ENCODE measurements around the gene IL1RAPL1. TPM values are rescaled to one million over a fixed set of nuclear protein-coding genes. Genes with fewer than 3 reads are reported as not detected.

IL1RAPL1 gene
- total RNA-seq, 4 donors from 2014 or later: 0.24 to 6.2 TPM; not detected in 2

DNA sequence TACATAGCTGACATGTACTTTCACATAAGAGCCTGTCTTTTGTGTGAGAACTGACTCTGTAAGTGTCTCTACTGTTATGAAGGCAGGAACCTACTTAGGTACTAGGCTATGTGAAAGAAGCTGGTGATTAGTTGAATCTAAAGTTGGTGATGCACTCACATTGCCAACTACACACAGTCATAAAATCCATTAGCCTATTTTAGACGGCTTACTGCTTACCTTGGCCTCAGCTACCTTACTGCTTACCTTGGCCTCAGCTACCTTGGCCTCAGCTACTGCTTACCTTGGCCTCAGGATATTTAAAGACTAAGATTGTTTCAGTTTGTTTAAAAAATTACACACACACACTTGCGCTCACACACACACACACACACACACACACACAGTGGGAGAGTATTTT is 549.7 kb downstream of the IL1RAPL1 start:
- no peaks in the 10 kb centered on the region for H3K4me1 ChIP-seq
- no peaks in the 10 kb centered on the region for H3K36me3 ChIP-seq
- no peak for DNase-seq
- no peaks in the 10 kb centered on the region for H3K27me3 ChIP-seq
- H3K9me3 ChIP-seq: no peaks in the 10 kb centered on the region
- no peak overlapping the region for H3K27ac ChIP-seq
- H3K4me3 ChIP-seq: no peak overlapping the region
- TF ChIP-seq POLR2A (IDR thresholded peaks at IDR 0.05): no peak
- TF ChIP-seq, protein P1, sequence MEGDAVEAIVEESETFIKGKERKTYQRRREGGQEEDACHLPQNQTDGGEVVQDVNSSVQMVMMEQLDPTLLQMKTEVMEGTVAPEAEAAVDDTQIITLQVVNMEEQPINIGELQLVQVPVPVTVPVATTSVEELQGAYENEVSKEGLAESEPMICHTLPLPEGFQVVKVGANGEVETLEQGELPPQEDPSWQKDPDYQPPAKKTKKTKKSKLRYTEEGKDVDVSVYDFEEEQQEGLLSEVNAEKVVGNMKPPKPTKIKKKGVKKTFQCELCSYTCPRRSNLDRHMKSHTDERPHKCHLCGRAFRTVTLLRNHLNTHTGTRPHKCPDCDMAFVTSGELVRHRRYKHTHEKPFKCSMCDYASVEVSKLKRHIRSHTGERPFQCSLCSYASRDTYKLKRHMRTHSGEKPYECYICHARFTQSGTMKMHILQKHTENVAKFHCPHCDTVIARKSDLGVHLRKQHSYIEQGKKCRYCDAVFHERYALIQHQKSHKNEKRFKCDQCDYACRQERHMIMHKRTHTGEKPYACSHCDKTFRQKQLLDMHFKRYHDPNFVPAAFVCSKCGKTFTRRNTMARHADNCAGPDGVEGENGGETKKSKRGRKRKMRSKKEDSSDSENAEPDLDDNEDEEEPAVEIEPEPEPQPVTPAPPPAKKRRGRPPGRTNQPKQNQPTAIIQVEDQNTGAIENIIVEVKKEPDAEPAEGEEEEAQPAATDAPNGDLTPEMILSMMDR (IDR thresholded peaks at IDR 0.05): no peak
- intact Hi-C loops (cut with DNase I; ENCODE audit: low total_unique reads): no loop called here

DNA sequence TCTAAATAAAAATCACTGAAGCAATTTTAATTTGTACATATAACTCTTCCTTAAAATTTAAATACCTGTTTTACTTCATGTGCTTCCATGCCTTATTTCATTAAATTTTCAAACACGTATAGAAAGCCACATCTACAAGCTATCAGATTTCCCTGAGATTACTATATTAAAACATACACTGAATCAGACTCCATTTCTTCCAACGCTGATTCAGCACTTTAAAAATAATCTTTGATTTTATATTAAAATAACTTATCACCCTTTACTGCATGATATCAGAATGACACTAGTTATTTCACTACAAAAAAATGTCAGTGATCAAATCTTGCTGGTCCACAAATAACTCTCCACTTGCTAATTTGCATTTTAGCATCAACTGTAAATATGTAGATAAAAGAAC is 550.8 kb downstream of the IL1RAPL1 start:
- H3K27ac ChIP-seq: no peak overlapping the region
- intact Hi-C loops (cut with DNase I; ENCODE audit: low total_unique reads): no loop called here

DNA sequence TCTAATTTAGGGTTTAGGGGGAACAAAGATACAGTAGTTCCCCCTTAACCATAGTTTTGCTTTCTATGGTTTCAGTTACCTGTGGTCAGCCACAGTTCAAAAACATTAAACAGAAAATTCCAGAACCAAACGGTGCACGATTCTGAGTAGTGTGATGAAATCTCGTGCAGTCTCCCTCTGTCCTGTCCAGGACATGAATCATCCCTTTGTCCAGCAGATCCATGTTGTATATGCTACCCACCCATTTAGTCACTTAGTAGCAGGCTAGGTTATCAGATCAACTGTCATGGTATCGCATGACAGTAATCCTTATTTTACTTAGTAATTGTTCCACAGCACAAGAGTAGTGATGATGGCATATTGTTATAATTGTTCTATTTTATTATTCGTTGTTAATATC is 556.1 kb downstream of the IL1RAPL1 start:
- Histone ChIP-seq H3K36me3 (no peaks in the 10 kb centered on the region), H3K4me1 (no peaks in the 10 kb centered on the region), H3K9me3 (no peaks in the 10 kb centered on the region), H3K27me3 (no peaks in the 10 kb centered on the region), H3K27ac (no peak overlapping the region), H3K4me3 (no peak overlapping the region)
- TF ChIP-seq, protein P1 (IDR thresholded peaks at IDR 0.05): no peak
- TF ChIP-seq POLR2A (IDR thresholded peaks at IDR 0.05): no peak
- DNase-seq: no peak
- intact Hi-C loops (cut with DNase I; ENCODE audit: low total_unique reads): no loop called here

More for the DNA sequence above, 550.8 kb downstream of the IL1RAPL1 start:
- Histone ChIP-seq H3K4me3 (no peak overlapping the region), H3K36me3 (no peaks in the 10 kb centered on the region), H3K27me3 (no peaks in the 10 kb centered on the region), H3K4me1 (no peaks in the 10 kb centered on the region), H3K9me3 (no peaks in the 10 kb centered on the region)
- DNase-seq: no peak
- TF ChIP-seq, protein P1 (IDR thresholded peaks at IDR 0.05): no peak
- no peak for TF ChIP-seq POLR2A (IDR thresholded peaks at IDR 0.05)

DNA sequence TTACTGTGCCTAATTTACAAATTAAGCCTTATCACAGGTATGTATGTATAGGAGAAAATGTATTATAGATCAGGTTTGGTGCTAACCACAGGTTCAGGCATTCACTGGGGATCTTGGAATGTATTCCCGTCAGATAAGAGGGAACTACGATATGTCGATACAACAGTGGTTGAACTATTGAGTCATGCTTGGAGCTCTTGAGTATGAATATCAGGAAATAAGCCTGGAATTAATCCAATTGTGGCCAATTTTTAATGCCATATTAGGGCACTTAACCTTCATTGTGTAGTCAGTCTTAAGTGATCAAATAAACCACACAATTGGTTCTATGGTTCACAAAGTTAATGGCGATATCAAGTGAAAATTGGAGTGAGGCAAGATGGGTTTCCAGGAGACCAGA is 556.5 kb downstream of the IL1RAPL1 start:
- Histone ChIP-seq H3K4me3 (no peak overlapping the region), H3K4me1 (no peaks in the 10 kb centered on the region), H3K9me3 (no peaks in the 10 kb centered on the region), H3K27ac (no peak overlapping the region), H3K36me3 (no peaks in the 10 kb centered on the region), H3K27me3 (no peaks in the 10 kb centered on the region)
- TF ChIP-seq, protein P1 (IDR thresholded peaks at IDR 0.05): no peak
- TF ChIP-seq POLR2A (IDR thresholded peaks at IDR 0.05): no peak
- DNase-seq: no peak
- intact Hi-C loops (cut with DNase I; ENCODE audit: low total_unique reads): no loop called here

DNA sequence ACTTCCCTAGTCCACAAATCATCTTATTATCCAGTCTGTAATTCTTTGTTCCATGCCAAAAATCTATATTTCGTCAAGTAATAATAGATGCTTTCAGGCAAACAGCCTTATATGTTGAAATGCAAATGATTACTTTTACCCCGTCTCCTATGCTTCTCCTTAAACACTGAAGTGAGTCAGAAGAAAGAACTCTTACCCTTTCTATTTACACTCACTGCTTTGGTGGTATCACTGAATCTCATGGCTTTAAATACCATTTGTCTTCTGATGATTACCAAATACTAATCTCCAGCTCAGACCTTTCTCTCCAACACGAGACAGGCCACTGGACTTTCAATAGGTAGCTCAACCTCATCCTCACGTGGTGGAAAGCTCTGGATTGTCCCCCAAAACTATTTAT is 558.1 kb downstream of the IL1RAPL1 start:
- no peak for TF ChIP-seq POLR2A (IDR thresholded peaks at IDR 0.05)
- TF ChIP-seq, protein P1 (IDR thresholded peaks at IDR 0.05): no peak
- H3K27me3 ChIP-seq: no peaks in the 10 kb centered on the region
- H3K27ac ChIP-seq: no peak overlapping the region
- no peak for DNase-seq
- H3K4me1 ChIP-seq: no peaks in the 10 kb centered on the region
- no peaks in the 10 kb centered on the region for H3K9me3 ChIP-seq
- intact Hi-C loops (cut with DNase I; ENCODE audit: low total_unique reads): no loop called here
- H3K36me3 ChIP-seq: no peaks in the 10 kb centered on the region
- H3K4me3 ChIP-seq: no peak overlapping the region
